Rectal smooth muscle tissue (tissue), 1 donor: ENCODE data around the gene ITGAE.
"Not testable (repeated sequence)": the region's sequence is repeated elsewhere in the genome, so short reads cannot be mapped to it uniquely, and the experiment has no call there.

ENCODE experiments used
- H3K27ac ChIP-seq: one replicate; pipeline ENCODE4 v1.7.0; 2013; ENCODE audit warnings: low read depth, low read length, inconsistent platforms
- H3K27me3 ChIP-seq: one replicate; pipeline ENCODE4 v1.7.0; 2013; ENCODE audit warnings: low read length; ENCODE audit not compliant: control insufficient read depth, insufficient read depth
- H3K36me3 ChIP-seq: one replicate; pipeline ENCODE4 v1.7.0; 2013; ENCODE audit warnings: low read length; ENCODE audit not compliant: control insufficient read depth, insufficient read depth
- H3K4me1 ChIP-seq: one replicate; pipeline ENCODE4 v1.7.0; 2013; ENCODE audit warnings: low read length; ENCODE audit not compliant: control insufficient read depth, insufficient read depth
- H3K4me3 ChIP-seq: one replicate; pipeline ENCODE4 v1.7.0; 2013; ENCODE audit warnings: low read length
- H3K9ac ChIP-seq: one replicate; pipeline ENCODE4 v1.7.0; 2013; ENCODE audit warnings: low read length

Gene ITGAE

GRCh38 chr17:3800362-3801271 is at the start of gene ITGAE:
Gene ITGAE (minus strand): TSS chr17:3801188. CDS start chr17:3801144, 44 bp downstream.
- Histone ChIP-seq H3K4me3 (no peak within 1 kb of the TSS), H3K36me3 (no peaks in the 10 kb centered on the region), H3K27ac (no peak within 1 kb of the TSS), H3K27me3 (no peaks in the 10 kb centered on the region), H3K4me1 (peaks cover 3% of the 10 kb centered on the region), H3K9ac (no peak within 1 kb of the TSS)

GRCh38 chr17:3848229-3848835 is 47.3 kb upstream of the ITGAE start:
- peaks cover 4% of the 10 kb centered on the region for H3K36me3 ChIP-seq
- H3K27ac ChIP-seq: no peak overlapping the region

GRCh38 chr17:3847165-3847670 is 46.2 kb upstream of the ITGAE start:
- Histone ChIP-seq H3K27ac (no peak overlapping the region), H3K36me3 (peaks cover 4% of the 10 kb centered on the region), H3K4me1 (peaks cover 6% of the 10 kb centered on the region), H3K27me3 (no peaks in the 10 kb centered on the region), H3K9ac (no peak overlapping the region), H3K4me3 (no peak overlapping the region)

More at GRCh38 chr17:3848229-3848835, 47.3 kb upstream of the ITGAE start:
- no peaks in the 10 kb centered on the region for H3K27me3 ChIP-seq
- peaks cover 6% of the 10 kb centered on the region for H3K4me1 ChIP-seq
- no peak overlapping the region for H3K4me3 ChIP-seq
- no peak overlapping the region for H3K9ac ChIP-seq

GRCh38 chr17:3846437-3847164 is 45.6 kb upstream of the ITGAE start:
- peaks cover 6% of the 10 kb centered on the region for H3K4me1 ChIP-seq
- H3K27me3 ChIP-seq: no peaks in the 10 kb centered on the region
- peaks cover 7% of the 10 kb centered on the region for H3K36me3 ChIP-seq
- no peak overlapping the region for H3K9ac ChIP-seq
- peak overlapping the region; percentile 35 for H3K4me3 ChIP-seq
- H3K27ac ChIP-seq: no peak overlapping the region

- Histone ChIP-seq H3K4me3 (peak within 1 kb of the TSS; percentile 87), H3K9ac (peak within 1 kb of the TSS; percentile 25)
Observed at GRCh38 chr17:3845621-3846436, 44.8 kb upstream of the ITGAE start, which contains the start of gene NCBP3. Gene NCBP3 (minus strand): TSS chr17:3846246. CDS start chr17:3846223, 23 bp downstream.

GRCh38 chr17:3845291-3845620 is 44.3 kb upstream of the ITGAE start:
- Histone ChIP-seq H3K27ac (peak overlapping the region; percentile 78), H3K9ac (peak overlapping the region; percentile 25), H3K4me3 (peak overlapping the region; percentile 87), H3K36me3 (peaks cover 7% of the 10 kb centered on the region), H3K4me1 (peaks cover 6% of the 10 kb centered on the region), H3K27me3 (no peaks in the 10 kb centered on the region)

More at GRCh38 chr17:3845621-3846436, 44.8 kb upstream of the ITGAE start, which contains the start of gene NCBP3:
- H3K36me3 ChIP-seq: peaks cover 7% of the 10 kb centered on the region
- H3K4me1 ChIP-seq: peaks cover 6% of the 10 kb centered on the region
- H3K27me3 ChIP-seq: no peaks in the 10 kb centered on the region
- H3K27ac ChIP-seq: peak within 1 kb of the TSS; percentile 78

GRCh38 chr17:3844556-3844955 is 43.6 kb upstream of the ITGAE start:
- not testable (repeated sequence) for H3K27ac ChIP-seq, H3K9ac ChIP-seq, H3K36me3 ChIP-seq, H3K4me1 ChIP-seq, H3K27me3 ChIP-seq
- peak overlapping the region; percentile 12 for H3K4me3 ChIP-seq

GRCh38 chr17:3843935-3844516 is 43.0 kb upstream of the ITGAE start:
- H3K4me3 ChIP-seq: peak overlapping the region; percentile 12
- no peak overlapping the region for H3K27ac ChIP-seq
- no peaks in the 10 kb centered on the region for H3K27me3 ChIP-seq
- H3K36me3 ChIP-seq: peaks cover 9% of the 10 kb centered on the region
- H3K4me1 ChIP-seq: peaks cover 6% of the 10 kb centered on the region
- H3K9ac ChIP-seq: no peak overlapping the region

GRCh38 chr17:3838206-3838605 is 37.2 kb upstream of the ITGAE start:
- H3K4me3 ChIP-seq: no peak overlapping the region
- no peaks in the 10 kb centered on the region for H3K27me3 ChIP-seq
- H3K27ac ChIP-seq: no peak overlapping the region
- no peaks in the 10 kb centered on the region for H3K4me1 ChIP-seq
- H3K9ac ChIP-seq: peak overlapping the region; percentile 12
- H3K36me3 ChIP-seq: peaks cover 19% of the 10 kb centered on the region

- no peaks in the 10 kb centered on the region for H3K4me1 ChIP-seq
- H3K27me3 ChIP-seq: no peaks in the 10 kb centered on the region
- peaks cover 16% of the 10 kb centered on the region for H3K36me3 ChIP-seq
- no peak overlapping the region for H3K27ac ChIP-seq
- H3K9ac ChIP-seq: no peak overlapping the region
- H3K4me3 ChIP-seq: no peak overlapping the region
Observed at GRCh38 chr17:3836551-3836950, 35.6 kb upstream of the ITGAE start.

GRCh38 chr17:3835410-3836229 is 34.6 kb upstream of the ITGAE start:
- H3K4me3 ChIP-seq: no peak overlapping the region
- H3K27ac ChIP-seq: no peak overlapping the region
- H3K9ac ChIP-seq: no peak overlapping the region
- no peaks in the 10 kb centered on the region for H3K27me3 ChIP-seq
- peaks cover 16% of the 10 kb centered on the region for H3K36me3 ChIP-seq
- H3K4me1 ChIP-seq: no peaks in the 10 kb centered on the region
